Measurements from ENCODE around the gene DIS3L2. TPM values are rescaled to one million over a fixed set of nuclear protein-coding genes. Genes with fewer than 3 reads are reported as not detected.

The DIS3L2 gene
- total RNA-seq, 4 donors from 2014 or later = 52.8 to 74.9 (median 61.8) TPM

DNA sequence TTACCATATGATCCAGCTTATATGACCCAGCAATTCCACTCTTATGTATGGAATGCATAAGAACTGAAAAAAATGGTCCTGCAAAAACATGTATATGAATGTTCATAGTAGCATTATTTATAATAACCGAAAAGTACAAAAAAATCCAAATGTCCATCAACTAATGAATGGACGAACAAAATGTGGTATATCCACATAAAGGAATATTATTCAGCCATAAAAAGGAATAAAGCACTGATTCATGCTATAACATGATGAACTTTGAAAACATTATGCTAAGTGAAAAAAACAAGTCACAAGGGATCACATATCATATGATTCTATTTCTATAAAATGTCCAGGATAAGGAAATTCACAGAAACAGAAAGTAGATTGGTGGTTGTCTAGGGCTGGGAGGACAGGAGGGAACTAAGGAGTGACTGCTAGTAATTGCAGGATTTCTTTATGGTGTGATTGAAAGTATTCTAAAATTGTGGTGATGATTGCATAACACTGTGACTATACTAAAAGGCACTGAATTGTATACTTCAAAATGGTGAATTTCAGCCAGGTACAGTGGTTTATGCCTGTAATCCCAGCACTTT is 10.0 kb upstream of the DIS3L2 start:
- no peak overlapping the region for H3K27ac ChIP-seq
- H3K9me3 ChIP-seq = peaks cover 0 to 6% (median 0%) of the 10 kb centered on the region in 4 donors
- H3K27me3 ChIP-seq = peaks cover 0 to 7% of the 10 kb centered on the region in 2 donors
- 73 to 95% methylated on average over 2 of the region's 2 CpGs for WGBS, 2 donors
- no peaks in the 10 kb centered on the region for H3K4me1 ChIP-seq
- H3K36me3 ChIP-seq = no peaks in the 10 kb centered on the region
- TF ChIP-seq, protein P1, sequence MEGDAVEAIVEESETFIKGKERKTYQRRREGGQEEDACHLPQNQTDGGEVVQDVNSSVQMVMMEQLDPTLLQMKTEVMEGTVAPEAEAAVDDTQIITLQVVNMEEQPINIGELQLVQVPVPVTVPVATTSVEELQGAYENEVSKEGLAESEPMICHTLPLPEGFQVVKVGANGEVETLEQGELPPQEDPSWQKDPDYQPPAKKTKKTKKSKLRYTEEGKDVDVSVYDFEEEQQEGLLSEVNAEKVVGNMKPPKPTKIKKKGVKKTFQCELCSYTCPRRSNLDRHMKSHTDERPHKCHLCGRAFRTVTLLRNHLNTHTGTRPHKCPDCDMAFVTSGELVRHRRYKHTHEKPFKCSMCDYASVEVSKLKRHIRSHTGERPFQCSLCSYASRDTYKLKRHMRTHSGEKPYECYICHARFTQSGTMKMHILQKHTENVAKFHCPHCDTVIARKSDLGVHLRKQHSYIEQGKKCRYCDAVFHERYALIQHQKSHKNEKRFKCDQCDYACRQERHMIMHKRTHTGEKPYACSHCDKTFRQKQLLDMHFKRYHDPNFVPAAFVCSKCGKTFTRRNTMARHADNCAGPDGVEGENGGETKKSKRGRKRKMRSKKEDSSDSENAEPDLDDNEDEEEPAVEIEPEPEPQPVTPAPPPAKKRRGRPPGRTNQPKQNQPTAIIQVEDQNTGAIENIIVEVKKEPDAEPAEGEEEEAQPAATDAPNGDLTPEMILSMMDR (IDR thresholded peaks at IDR 0.05) = no peak
- TF ChIP-seq EP300 (IDR thresholded peaks at IDR 0.05) = no peak
- TF ChIP-seq POLR2A (IDR thresholded peaks at IDR 0.05) = no peak
- no peak overlapping the region for H3K4me3 ChIP-seq
- no peak for DNase-seq (ENCODE audit: low spot score in 2 of 2)

DNA sequence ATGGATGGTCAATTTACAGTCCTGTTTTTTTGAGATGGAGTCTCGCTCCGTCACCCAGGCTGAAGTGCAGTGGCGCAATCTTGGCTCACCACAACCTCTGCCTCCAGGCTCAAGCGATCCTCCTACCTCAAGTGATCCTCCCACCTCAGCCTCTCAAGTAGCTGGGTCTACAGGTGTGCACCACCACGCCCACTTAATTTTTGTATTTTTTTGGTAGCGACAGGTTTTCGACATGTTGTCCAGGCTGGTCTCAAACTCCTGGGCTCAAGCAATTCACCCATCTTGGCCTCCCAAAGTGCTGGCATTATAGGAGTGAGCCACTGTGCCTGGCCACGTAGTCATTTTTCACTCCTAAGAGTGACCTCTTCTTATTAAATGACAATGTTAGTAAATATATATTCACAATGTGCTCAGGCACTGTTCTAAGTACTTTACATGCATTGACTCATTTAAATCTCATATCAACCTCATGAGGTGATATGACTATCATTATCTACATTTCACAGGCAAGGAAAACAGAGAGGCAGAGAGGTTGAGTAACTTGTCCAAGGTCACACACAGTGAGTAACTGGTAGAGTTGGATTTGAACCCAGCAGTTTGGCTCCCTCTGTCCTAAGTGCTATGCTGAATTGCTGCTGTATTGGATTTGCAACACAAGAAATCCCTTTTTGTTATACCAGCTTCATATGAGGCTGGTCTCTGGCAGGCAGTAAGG is 5.6 kb upstream of the DIS3L2 start:
- WGBS, 2 donors = 94 to 97% methylated on average over 8 of the region's 8 CpGs

DNA sequence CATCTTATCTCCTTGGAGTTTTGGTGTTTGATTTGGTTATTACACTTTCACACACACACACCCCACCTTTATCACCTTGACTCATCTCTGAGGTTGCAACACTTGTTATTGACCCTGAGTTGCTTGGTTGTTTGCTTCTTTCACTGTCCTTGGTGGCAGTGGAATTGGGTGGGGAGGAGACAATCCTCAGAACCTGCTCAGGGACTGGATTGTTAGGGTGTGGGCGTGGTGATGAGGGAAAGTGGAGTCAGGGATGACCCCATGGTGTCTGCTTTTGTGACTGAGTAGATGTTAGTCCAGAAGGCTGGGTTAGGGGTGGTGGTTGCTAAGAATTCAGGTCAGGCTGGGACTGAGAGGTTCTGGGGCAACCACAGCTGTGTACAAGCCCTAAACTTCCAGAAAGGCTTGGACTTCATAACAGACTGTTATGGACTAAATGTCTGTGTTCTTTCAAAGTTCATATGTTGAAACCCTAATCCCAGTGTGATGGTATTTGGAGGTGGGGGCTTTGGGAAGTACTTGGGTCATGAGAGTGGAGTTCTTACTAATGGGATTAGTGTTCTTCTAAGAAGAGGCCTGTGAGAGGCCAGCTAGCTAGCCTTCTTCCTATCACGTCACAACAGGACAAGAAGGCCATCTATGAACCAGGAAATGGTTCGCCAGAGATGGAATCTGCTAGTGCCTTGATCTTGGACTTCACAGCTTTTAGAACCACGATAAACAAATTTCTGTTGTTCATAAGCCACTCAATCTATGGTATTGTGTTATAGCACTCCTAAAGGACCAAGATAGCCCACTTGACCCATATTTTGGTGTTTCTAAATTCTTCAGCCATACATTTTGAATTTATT is 3.4 kb upstream of the DIS3L2 start:
- peaks cover 0 to 16% (median 9%) of the 10 kb centered on the region in 4 donors for H3K4me1 ChIP-seq
- no peak overlapping the region for H3K27ac ChIP-seq
- WGBS, 2 donors = 54 to 81% methylated on average over 4 of the region's 4 CpGs
- no peak for DNase-seq (ENCODE audit: low spot score in 2 of 2)
- no peak overlapping the region for H3K4me3 ChIP-seq
- H3K36me3 ChIP-seq = no peaks in the 10 kb centered on the region
- H3K27me3 ChIP-seq = no peaks in the 10 kb centered on the region
- H3K9me3 ChIP-seq = no peaks in the 10 kb centered on the region
- TF ChIP-seq POLR2A (IDR thresholded peaks at IDR 0.05) = no peak
- TF ChIP-seq EP300 (IDR thresholded peaks at IDR 0.05) = no peak
- TF ChIP-seq, protein P1 (IDR thresholded peaks at IDR 0.05) = no peak

More for the DNA sequence above, 5.6 kb upstream of the DIS3L2 start:
- Histone ChIP-seq H3K36me3 (no peaks in the 10 kb centered on the region), H3K27ac (no peak overlapping the region), H3K9me3 (peaks cover 0 to 6% (median 0%) of the 10 kb centered on the region in 4 donors), H3K4me3 (no peak overlapping the region), H3K4me1 (peaks cover 0 to 4% (median 0%) of the 10 kb centered on the region in 4 donors), H3K27me3 (peaks cover 0 to 7% of the 10 kb centered on the region in 2 donors)
- TF ChIP-seq POLR2A (IDR thresholded peaks at IDR 0.05) = no peak
- no peak for TF ChIP-seq EP300 (IDR thresholded peaks at IDR 0.05)
- TF ChIP-seq, protein P1 (IDR thresholded peaks at IDR 0.05) = no peak
- no peak for DNase-seq (ENCODE audit: low spot score in 2 of 2)

DNA sequence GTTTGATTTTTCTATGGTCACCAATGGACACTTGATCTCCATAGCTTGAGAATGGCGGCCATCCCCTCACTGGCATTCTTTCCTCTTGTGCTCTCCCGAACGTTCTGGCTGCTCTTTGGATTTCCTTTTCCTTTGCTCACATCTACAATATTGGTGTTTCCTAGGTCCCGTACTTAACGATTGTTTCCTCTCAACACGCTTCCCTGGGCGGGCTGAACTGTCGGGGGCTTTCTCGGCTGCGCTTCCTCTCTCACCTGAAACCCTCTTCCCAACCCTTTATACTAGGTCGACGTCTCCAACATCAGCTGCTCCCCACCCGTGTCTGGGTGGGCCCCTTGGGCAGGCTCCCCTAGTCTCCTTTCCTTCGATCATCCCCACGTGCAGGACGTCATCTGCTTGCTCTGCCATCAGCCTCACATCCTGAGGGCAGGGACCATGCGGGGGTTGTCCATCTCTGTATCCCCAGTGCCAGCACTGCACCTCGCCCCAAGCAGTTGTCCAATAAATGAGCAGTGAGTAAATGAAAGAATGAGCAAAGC is 634 bp upstream of the DIS3L2 start:
- Histone ChIP-seq H3K4me1 (peaks cover 0 to 36% (median 9%) of the 10 kb centered on the region in 4 donors), H3K27ac (peak overlapping the region in 3 of 4 donors; percentile 73 to 88 (median 83)), H3K4me3 (peak overlapping the region; percentile 73 to 90 (median 76)), H3K27me3 (no peaks in the 10 kb centered on the region), H3K36me3 (no peaks in the 10 kb centered on the region), H3K9me3 (no peaks in the 10 kb centered on the region)
- no peak for DNase-seq (ENCODE audit: low spot score in 2 of 2)
- TF ChIP-seq POLR2A (IDR thresholded peaks at IDR 0.05) = no peak
- no peak for TF ChIP-seq EP300 (IDR thresholded peaks at IDR 0.05)
- TF ChIP-seq, protein P1 (IDR thresholded peaks at IDR 0.05) = no peak
- WGBS, 2 donors = 59 to 65% methylated on average over 18 of the region's 18 CpGs
